GM10266 (cell line): ENCODE data around the gene GNG12.

ENCODE experiments used
- DNase-seq: peaks from one replicate; pipeline ENCODE4 v3.0.0; 2012; ENCODE audit errors: extremely low spot score
- CTCF ChIP-seq: IDR thresholded peaks from 2 replicates; pipeline ENCODE4 v1.5.1; 2012; ENCODE audit warnings: mild to moderate bottlenecking, low read depth; ENCODE audit not compliant: control insufficient read depth, insufficient read depth; ENCODE audit errors: missing control alignments

GNG12 gene

GRCh38 chr1:67677930-67678329, 155.3 kb downstream of the GNG12 start:
- TF ChIP-seq CTCF, result no peak
- no peak for DNase-seq

- DNase-seq, result no peak
- TF ChIP-seq CTCF, result no peak
Measured at GRCh38 chr1:67677408-67677807, 155.9 kb downstream of the GNG12 start.

- no peak for TF ChIP-seq CTCF
- no peak for DNase-seq
Measured at GRCh38 chr1:67676946-67677345, 156.3 kb downstream of the GNG12 start.

- no peak for DNase-seq
- TF ChIP-seq CTCF, result no peak
Measured at GRCh38 chr1:67676287-67676686, 157.0 kb downstream of the GNG12 start.

- TF ChIP-seq CTCF, result no peak
Measured at GRCh38 chr1:67675800-67676199, 157.5 kb downstream of the GNG12 start.

GRCh38 chr1:67674260-67675011, 158.8 kb downstream of the GNG12 start:
- TF ChIP-seq CTCF, result no peak
- DNase-seq, result no peak

More at GRCh38 chr1:67675800-67676199, 157.5 kb downstream of the GNG12 start:
- no peak for DNase-seq

- no peak for TF ChIP-seq CTCF
- DNase-seq, result no peak
Measured at GRCh38 chr1:67673468-67674201, 159.6 kb downstream of the GNG12 start.
